ENCODE results near the gene PLEKHM3. TPM values are rescaled to one million over a fixed set of nuclear protein-coding genes. Genes with fewer than 3 reads are reported as not detected.
A peak's percentile ranks its signal among the peaks of the same experiment; 100 is the strongest.

PLEKHM3 gene
- total RNA-seq, 1 donor, result 23.5 TPM

GRCh38 chr2:207868855-207869596 is 156.3 kb downstream of the PLEKHM3 start:
- Histone ChIP-seq H2AFZ (ENCODE audit: low read length) (no peak overlapping the region), H3K4me2 (ENCODE audit: insufficient read depth, low read length) (peak overlapping the region; percentile 38), H3K4me3 (ENCODE audit: insufficient read depth, low read length) (no peak overlapping the region), H3K27ac (ENCODE audit: low read depth, low read length) (peak overlapping the region; percentile 76), H3K36me3 (ENCODE audit: insufficient read depth, low read length) (no peaks in the 10 kb centered on the region), H3K27me3 (ENCODE audit: insufficient read depth, low read length) (no peaks in the 10 kb centered on the region), H4K20me1 (ENCODE audit: insufficient read depth, low read length) (no peaks in the 10 kb centered on the region), H3K79me2 (ENCODE audit: insufficient read depth, low read length) (no peaks in the 10 kb centered on the region), H3K9me3 (ENCODE audit: low read depth, low read length) (no peaks in the 10 kb centered on the region), H3K4me1 (ENCODE audit: insufficient read depth, low read length) (peaks cover 17% of the 10 kb centered on the region)
- TF ChIP-seq, protein P1, sequence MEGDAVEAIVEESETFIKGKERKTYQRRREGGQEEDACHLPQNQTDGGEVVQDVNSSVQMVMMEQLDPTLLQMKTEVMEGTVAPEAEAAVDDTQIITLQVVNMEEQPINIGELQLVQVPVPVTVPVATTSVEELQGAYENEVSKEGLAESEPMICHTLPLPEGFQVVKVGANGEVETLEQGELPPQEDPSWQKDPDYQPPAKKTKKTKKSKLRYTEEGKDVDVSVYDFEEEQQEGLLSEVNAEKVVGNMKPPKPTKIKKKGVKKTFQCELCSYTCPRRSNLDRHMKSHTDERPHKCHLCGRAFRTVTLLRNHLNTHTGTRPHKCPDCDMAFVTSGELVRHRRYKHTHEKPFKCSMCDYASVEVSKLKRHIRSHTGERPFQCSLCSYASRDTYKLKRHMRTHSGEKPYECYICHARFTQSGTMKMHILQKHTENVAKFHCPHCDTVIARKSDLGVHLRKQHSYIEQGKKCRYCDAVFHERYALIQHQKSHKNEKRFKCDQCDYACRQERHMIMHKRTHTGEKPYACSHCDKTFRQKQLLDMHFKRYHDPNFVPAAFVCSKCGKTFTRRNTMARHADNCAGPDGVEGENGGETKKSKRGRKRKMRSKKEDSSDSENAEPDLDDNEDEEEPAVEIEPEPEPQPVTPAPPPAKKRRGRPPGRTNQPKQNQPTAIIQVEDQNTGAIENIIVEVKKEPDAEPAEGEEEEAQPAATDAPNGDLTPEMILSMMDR (IDR thresholded peaks at IDR 0.05; ENCODE audit: extremely low read depth, low read depth, low read length), result no peak
- DNase-seq (ENCODE audit: insufficient read length, low spot score, missing footprints), result no peak

DNA sequence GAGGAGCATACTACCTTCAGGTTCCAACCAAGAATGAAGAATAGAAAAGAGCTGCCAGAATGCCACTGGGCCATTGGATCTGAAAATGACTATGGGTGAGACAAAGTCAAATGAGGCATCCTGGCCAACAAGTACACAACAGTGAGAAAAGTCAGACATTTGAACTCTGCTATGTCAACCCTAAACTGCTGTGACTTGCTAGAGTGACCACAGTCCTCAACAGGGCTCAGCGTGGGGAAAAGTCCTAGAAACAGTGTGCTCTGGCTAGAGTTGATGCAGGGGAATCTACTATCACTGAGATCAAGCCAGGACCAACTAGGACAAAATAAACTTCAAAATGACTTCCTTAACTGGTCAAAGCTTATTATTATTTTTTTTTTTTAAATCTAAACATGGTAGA is 157.4 kb downstream of the PLEKHM3 start:
- TF ChIP-seq, protein P1 (IDR thresholded peaks at IDR 0.05; ENCODE audit: extremely low read depth, low read depth, low read length), result no peak
- no peaks in the 10 kb centered on the region for H3K9me3 ChIP-seq (ENCODE audit: low read depth, low read length)

GRCh38 chr2:207867056-207867455 is 158.3 kb downstream of the PLEKHM3 start:
- H3K9me3 ChIP-seq (ENCODE audit: low read depth, low read length), result no peaks in the 10 kb centered on the region
- no peak overlapping the region for H3K4me2 ChIP-seq (ENCODE audit: insufficient read depth, low read length)
- peaks cover 17% of the 10 kb centered on the region for H3K4me1 ChIP-seq (ENCODE audit: insufficient read depth, low read length)
- no peaks in the 10 kb centered on the region for H3K79me2 ChIP-seq (ENCODE audit: insufficient read depth, low read length)
- H3K36me3 ChIP-seq (ENCODE audit: insufficient read depth, low read length), result no peaks in the 10 kb centered on the region
- no peaks in the 10 kb centered on the region for H3K27me3 ChIP-seq (ENCODE audit: insufficient read depth, low read length)
- TF ChIP-seq, protein P1 (IDR thresholded peaks at IDR 0.05; ENCODE audit: extremely low read depth, low read depth, low read length), result no peak
- no peaks in the 10 kb centered on the region for H4K20me1 ChIP-seq (ENCODE audit: insufficient read depth, low read length)
- no peak for DNase-seq (ENCODE audit: insufficient read length, low spot score, missing footprints)
- no peak overlapping the region for H2AFZ ChIP-seq (ENCODE audit: low read length)
- no peak overlapping the region for H3K27ac ChIP-seq (ENCODE audit: low read depth, low read length)
- no peak overlapping the region for H3K4me3 ChIP-seq (ENCODE audit: insufficient read depth, low read length)

More for the DNA sequence above, 157.4 kb downstream of the PLEKHM3 start:
- H4K20me1 ChIP-seq (ENCODE audit: insufficient read depth, low read length), result no peaks in the 10 kb centered on the region
- H3K36me3 ChIP-seq (ENCODE audit: insufficient read depth, low read length), result no peaks in the 10 kb centered on the region
- H3K4me3 ChIP-seq (ENCODE audit: insufficient read depth, low read length), result no peak overlapping the region
- H2AFZ ChIP-seq (ENCODE audit: low read length), result no peak overlapping the region
- no peaks in the 10 kb centered on the region for H3K79me2 ChIP-seq (ENCODE audit: insufficient read depth, low read length)
- H3K27me3 ChIP-seq (ENCODE audit: insufficient read depth, low read length), result no peaks in the 10 kb centered on the region
- H3K27ac ChIP-seq (ENCODE audit: low read depth, low read length), result no peak overlapping the region
- peaks cover 17% of the 10 kb centered on the region for H3K4me1 ChIP-seq (ENCODE audit: insufficient read depth, low read length)
- no peak for DNase-seq (ENCODE audit: insufficient read length, low spot score, missing footprints)
- no peak overlapping the region for H3K4me2 ChIP-seq (ENCODE audit: insufficient read depth, low read length)

GRCh38 chr2:207865210-207865609 is 160.1 kb downstream of the PLEKHM3 start:
- Histone ChIP-seq H3K9me3 (ENCODE audit: low read depth, low read length) (no peaks in the 10 kb centered on the region), H3K4me1 (ENCODE audit: insufficient read depth, low read length) (peaks cover 11% of the 10 kb centered on the region)
- TF ChIP-seq, protein P1 (IDR thresholded peaks at IDR 0.05; ENCODE audit: extremely low read depth, low read depth, low read length), result no peak

More at GRCh38 chr2:207865210-207865609, 160.1 kb downstream of the PLEKHM3 start:
- Histone ChIP-seq H3K27me3 (ENCODE audit: insufficient read depth, low read length) (no peaks in the 10 kb centered on the region), H3K27ac (ENCODE audit: low read depth, low read length) (no peak overlapping the region), H3K4me2 (ENCODE audit: insufficient read depth, low read length) (no peak overlapping the region), H3K36me3 (ENCODE audit: insufficient read depth, low read length) (no peaks in the 10 kb centered on the region), H2AFZ (ENCODE audit: low read length) (no peak overlapping the region), H3K4me3 (ENCODE audit: insufficient read depth, low read length) (no peak overlapping the region), H4K20me1 (ENCODE audit: insufficient read depth, low read length) (no peaks in the 10 kb centered on the region), H3K79me2 (ENCODE audit: insufficient read depth, low read length) (no peaks in the 10 kb centered on the region)
- DNase-seq (ENCODE audit: insufficient read length, low spot score, missing footprints), result no peak
